ENCODE measurements around the gene LMTK2.

The LMTK2 gene

DNA sequence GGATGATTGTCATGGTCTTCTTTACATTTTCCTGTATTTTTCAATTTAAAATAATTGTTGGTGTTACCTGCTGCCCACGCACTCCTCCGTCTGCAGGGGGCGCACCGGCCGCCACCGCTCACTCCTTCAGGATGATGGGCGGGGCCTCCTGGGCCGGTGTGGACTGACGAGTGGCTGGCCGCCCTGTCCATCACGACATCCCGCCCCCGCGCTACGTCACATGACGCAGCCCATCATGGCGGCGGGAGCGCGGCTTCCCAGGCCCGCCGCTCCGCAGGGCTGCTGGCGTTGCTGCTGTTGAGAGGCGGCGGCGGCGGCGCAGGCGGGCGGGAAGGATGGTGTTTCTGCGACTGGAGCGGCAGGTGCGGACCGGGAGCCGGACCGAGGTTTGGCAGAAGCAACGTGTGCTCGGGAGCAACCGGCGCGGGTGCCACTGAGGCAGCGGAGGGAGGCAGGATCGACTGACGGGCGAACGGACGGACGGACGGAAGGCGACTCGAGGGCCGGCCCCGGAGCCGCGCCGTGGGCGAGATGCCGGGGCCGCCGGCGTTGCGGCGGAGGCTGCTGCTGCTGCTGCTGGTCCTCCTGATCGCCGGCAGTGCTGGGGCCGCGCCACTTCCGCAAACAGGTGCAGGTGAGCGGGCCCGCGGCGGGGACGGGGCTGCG lies at the start of gene LMTK2:
Gene LMTK2 (plus strand): TSS at position 216 of the 666 bp plus-strand sequence. CDS start 316 bp downstream, at position 532.
- peak; percentile 48 for DNase-seq (ENCODE audit: low read depth)
- peak within 1 kb of the TSS; percentile 88 for H3K4me3 ChIP-seq (ENCODE audit: low read depth, low read length)

- no peak overlapping the region for H3K4me3 ChIP-seq (ENCODE audit: low read depth, low read length)
- DNase-seq (ENCODE audit: low read depth): no peak
These were observed 49.5 kb upstream of the LMTK2 start for GRCh38 chr7:98057157-98057556.

GRCh38 chr7:98058186-98058585 lies 48.5 kb upstream of the LMTK2 start:
- no peak overlapping the region for H3K4me3 ChIP-seq (ENCODE audit: low read depth, low read length)
- DNase-seq (ENCODE audit: low read depth): no peak

- no peak for DNase-seq (ENCODE audit: low read depth)
- no peak overlapping the region for H3K4me3 ChIP-seq (ENCODE audit: low read depth, low read length)
These were observed 42.4 kb upstream of the LMTK2 start for GRCh38 chr7:98064233-98064632.

- no peak overlapping the region for H3K4me3 ChIP-seq (ENCODE audit: low read depth, low read length)
These were observed 40.5 kb upstream of the LMTK2 start for GRCh38 chr7:98066208-98066607.

GRCh38 chr7:98066934-98067507 lies 39.6 kb upstream of the LMTK2 start:
- H3K4me3 ChIP-seq (ENCODE audit: low read depth, low read length): no peak overlapping the region
- DNase-seq (ENCODE audit: low read depth): no peak

More at GRCh38 chr7:98066208-98066607, 40.5 kb upstream of the LMTK2 start:
- no peak for DNase-seq (ENCODE audit: low read depth)

DNA sequence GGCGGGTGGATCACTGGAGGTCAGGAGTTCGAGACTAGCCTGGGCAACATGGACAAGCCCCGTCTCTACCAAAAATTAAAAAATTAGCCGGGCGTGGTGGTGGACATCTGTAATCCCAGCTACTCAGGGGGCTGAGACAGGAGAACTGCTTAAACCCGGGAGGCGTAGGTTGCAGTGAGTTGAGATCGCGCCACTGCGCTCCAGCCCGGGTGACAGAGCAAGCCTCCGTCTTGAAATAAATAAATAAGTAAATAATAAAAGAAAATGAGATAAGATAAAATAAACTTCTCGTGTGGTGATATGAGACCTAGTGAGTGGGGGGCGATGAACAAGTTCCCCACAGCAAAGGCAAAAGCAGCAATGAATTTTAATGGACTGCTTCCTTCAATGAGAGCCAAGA lies 33.6 kb upstream of the LMTK2 start:
- H3K4me3 ChIP-seq (ENCODE audit: low read depth, low read length): no peak overlapping the region
- DNase-seq (ENCODE audit: low read depth): no peak

GRCh38 chr7:98075801-98076200 lies 30.9 kb upstream of the LMTK2 start:
- H3K4me3 ChIP-seq (ENCODE audit: low read depth, low read length): no peak overlapping the region

GRCh38 chr7:98077762-98078161 lies 28.9 kb upstream of the LMTK2 start:
- no peak for DNase-seq (ENCODE audit: low read depth)
- H3K4me3 ChIP-seq (ENCODE audit: low read depth, low read length): no peak overlapping the region

More at GRCh38 chr7:98075801-98076200, 30.9 kb upstream of the LMTK2 start:
- no peak for DNase-seq (ENCODE audit: low read depth)

DNA sequence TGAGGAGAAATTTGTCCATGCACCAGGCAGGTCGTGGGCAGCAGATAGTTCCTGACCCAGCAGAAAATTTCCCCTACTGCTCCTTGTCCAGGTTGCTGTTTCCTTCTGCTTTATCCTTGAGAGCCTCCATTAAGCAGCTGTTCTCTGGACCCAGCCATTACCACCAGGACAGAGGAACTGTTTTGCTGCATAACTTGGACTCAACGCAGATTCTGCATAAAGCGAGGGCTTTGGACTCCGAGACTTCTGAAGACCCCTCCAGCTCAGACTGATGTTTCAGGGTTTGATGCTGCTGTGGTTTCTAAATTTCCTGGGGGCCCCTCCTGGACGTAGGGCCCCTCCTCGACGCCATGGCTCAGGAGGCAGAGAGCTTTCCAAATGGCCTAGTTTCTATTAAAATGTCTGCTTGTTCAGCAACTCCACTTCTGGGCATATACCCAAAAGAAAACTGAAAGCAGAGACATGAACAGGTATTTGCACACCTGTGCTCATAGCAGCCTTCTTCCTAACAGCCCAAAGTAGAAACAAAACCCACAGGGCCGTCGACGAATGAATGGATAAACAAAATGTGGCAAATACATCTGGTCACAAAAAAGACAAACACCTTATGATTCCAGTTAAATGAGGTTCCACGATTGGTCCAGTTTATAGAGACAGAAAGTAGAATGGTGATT lies 28.3 kb upstream of the LMTK2 start:
- DNase-seq (ENCODE audit: low read depth): no peak
- no peak overlapping the region for H3K4me3 ChIP-seq (ENCODE audit: low read depth, low read length)

GRCh38 chr7:98079891-98080648 lies 26.6 kb upstream of the LMTK2 start:
- DNase-seq (ENCODE audit: low read depth): no peak
- no peak overlapping the region for H3K4me3 ChIP-seq (ENCODE audit: low read depth, low read length)

DNA sequence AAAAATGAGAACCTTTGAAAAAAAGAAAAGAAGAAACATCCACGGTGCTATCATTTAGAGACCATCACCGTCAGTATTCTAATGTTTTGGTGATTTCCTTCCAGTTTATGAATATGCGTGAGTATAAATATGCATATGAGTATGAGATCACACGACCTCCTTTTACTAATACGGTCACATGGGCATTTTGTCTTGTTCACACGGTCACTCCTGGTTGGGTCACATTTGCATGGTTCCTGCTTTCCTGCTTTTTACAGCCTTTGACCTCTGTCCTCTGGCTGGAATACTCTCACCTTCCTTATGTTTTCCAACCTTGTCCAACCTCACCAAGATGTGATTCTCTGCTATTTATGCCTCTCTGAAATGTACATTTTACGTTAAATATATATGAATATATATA lies 25.3 kb upstream of the LMTK2 start:
- no peak overlapping the region for H3K4me3 ChIP-seq (ENCODE audit: low read depth, low read length)
- no peak for DNase-seq (ENCODE audit: low read depth)

GRCh38 chr7:98084631-98085030 lies 22.0 kb upstream of the LMTK2 start:
- DNase-seq (ENCODE audit: low read depth): no peak
- H3K4me3 ChIP-seq (ENCODE audit: low read depth, low read length): no peak overlapping the region

- no peak for DNase-seq (ENCODE audit: low read depth)
- H3K4me3 ChIP-seq (ENCODE audit: low read depth, low read length): no peak overlapping the region
These were observed 21.0 kb upstream of the LMTK2 start for GRCh38 chr7:98085674-98086073.

DNA sequence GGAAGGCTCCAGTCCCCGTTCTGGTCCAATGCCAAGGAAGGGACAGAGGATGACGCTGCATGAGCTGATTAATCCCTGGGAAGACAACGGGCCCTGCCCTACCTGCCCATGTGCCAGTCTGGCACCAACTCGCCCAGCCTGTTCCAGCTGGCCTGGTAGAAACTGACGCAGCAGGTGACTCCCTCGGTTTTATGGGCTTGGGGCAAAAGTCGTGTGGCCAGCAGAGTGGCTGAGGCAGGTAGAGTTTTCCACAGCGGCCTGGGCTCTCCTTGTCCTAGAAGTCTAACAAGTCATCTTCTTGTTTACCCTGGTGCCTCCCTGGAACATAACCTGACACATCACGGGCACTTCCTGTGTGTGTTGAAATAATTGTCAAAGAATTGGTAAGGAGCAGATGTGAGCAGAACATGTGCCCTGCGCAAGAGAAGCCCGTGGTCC lies 20.4 kb upstream of the LMTK2 start:
- DNase-seq (ENCODE audit: low read depth): no peak
- H3K4me3 ChIP-seq (ENCODE audit: low read depth, low read length): no peak overlapping the region

DNA sequence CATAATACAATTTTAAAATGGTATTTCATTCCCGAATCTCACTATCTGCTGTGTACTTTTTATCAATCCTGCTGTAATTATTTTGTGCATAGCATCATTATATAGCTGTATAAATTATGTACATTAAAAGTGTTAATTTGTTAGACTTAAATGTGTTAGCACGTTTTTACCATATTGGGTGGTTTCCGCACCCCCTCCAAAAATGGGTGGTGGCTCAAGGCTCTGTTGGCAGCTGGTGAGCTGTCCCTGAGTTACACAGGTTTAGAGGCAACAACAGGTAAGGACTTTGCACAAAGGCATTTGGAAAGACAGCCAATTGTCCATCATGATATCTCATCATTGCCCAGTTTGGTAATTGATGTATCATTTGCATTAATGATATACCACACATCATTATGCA lies 18.6 kb upstream of the LMTK2 start:
- H3K4me3 ChIP-seq (ENCODE audit: low read depth, low read length): no peak overlapping the region
- DNase-seq (ENCODE audit: low read depth): no peak

DNA sequence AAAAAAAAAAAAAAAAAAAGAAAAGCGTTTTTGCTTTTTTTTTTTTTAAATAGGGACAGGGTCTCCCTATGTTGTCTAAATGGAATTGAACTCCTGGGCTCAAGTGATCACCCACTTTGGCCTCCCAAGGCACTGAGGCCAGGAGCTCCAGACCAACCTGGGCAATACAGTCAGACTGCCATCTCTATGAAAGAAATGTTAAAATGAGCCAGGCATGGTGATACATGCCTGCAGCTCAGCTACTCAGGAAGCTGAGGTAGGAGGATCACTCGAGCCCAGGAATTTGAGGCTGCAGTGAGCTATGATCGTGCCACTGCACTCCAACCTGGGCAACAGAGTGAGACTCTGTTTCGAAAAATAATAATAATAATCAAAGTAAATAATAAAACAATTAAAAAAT lies 16.5 kb upstream of the LMTK2 start:
- no peak for DNase-seq (ENCODE audit: low read depth)
- H3K4me3 ChIP-seq (ENCODE audit: low read depth, low read length): no peak overlapping the region

- no peak for DNase-seq (ENCODE audit: low read depth)
- H3K4me3 ChIP-seq (ENCODE audit: low read depth, low read length): no peak overlapping the region
These were observed 15.6 kb upstream of the LMTK2 start for GRCh38 chr7:98091061-98091460.

- no peak overlapping the region for H3K4me3 ChIP-seq (ENCODE audit: low read depth, low read length)
- DNase-seq (ENCODE audit: low read depth): no peak
These were observed 15.1 kb upstream of the LMTK2 start for GRCh38 chr7:98091523-98091922.

DNA sequence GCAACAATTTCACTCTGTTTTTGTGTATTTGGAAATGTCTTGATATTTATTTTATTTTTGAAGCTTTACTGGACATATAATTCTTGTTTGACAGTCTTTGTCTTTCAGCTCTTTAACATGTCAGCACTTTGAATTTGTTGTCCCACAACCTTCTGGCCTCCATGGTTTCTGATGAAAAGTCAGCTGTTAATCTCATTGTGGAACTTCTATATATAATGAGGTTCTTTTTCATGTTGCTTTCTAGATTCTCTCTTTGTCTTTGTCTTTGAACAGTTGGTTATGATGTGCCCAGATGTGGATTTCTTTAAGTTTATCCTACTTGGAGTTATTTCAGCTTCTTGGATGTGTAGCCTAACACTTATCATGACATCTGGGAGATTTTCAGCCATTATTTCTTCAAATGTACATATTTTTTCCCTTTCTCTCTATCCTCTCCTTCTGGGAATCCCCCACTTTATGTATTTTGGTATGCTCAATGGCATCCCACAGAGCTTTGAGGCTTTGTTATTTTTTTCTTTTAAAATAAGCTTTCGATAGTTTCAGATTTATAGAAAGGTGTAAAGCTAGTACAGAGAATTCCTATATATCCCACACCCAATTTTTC lies 9.5 kb upstream of the LMTK2 start:
- DNase-seq (ENCODE audit: low read depth): no peak
- no peak overlapping the region for H3K4me3 ChIP-seq (ENCODE audit: low read depth, low read length)
